Fibroblast of the aortic adventitia (primary cell): ENCODE results near the gene SMCHD1. TPM values are rescaled to one million over a fixed set of nuclear protein-coding genes. Genes with fewer than 3 reads are reported as not detected.
A peak's percentile ranks its signal among the peaks of the same experiment; 100 is the strongest.

Experiments used
- DNase-seq: peaks from one replicate; pipeline ENCODE4 v3.0.0-alpha.2; 2010; ENCODE audit warnings: low read depth
- H3K4me3 ChIP-seq: 2 replicates; pipeline ENCODE4 v1.5.1; 2011; ENCODE audit warnings: low read depth, mild to moderate bottlenecking, control low read depth, low read length, moderate library complexity
- CTCF ChIP-seq: IDR thresholded peaks from 2 replicates; pipeline ENCODE4 v1.5.1; 2011; ENCODE audit warnings: mild to moderate bottlenecking, low read length, control low read depth, inconsistent platforms; ENCODE audit not compliant: insufficient read depth
- small RNA-seq: library from RNA; depleted of rRNA; stranded (forward); fragments of <200 nt; gene quantifications from one replicate; pipeline ENCODE3, GENCODE V24; 2012
- total RNA-seq: library from RNA; depleted of rRNA; stranded (reverse); fragments of >200 nt; gene quantifications from 2 replicates; pipeline ENCODE4 v1.2.3, GENCODE V29; 2012; ENCODE audit warnings: low replicate concordance

Gene SMCHD1
- total RNA-seq, 1 donor: 99.0 TPM

GRCh38 chr18:2853926-2854664, 198.6 kb downstream of the SMCHD1 start:
- no peak overlapping the region for H3K4me3 ChIP-seq

More at GRCh38 chr18:2853926-2854664, 198.6 kb downstream of the SMCHD1 start:
- peak; percentile 51 for DNase-seq
- no peak for TF ChIP-seq CTCF

Small RNA genes within 50 kb of the gene (small RNA-seq; reads per million reads assigned to genes)
- not detected for gene RF00019
- 0.19 reads per million for gene RNU6-340P

Other genes starting within 250 kb of the SMCHD1 start
- 10.7 and 22.1 TPM in 2 replicates for gene METTL4, start 84.2 kb upstream of the SMCHD1 start, total RNA-seq
- gene NDC80, start 84.2 kb upstream of the SMCHD1 start, total RNA-seq: 5.0 and 43.5 TPM in 2 replicates
- 11.2 and 76.0 TPM in 2 replicates for gene EMILIN2, start 191.3 kb downstream of the SMCHD1 start, total RNA-seq